GM03348 (cell line): ENCODE data around the gene CLDN19.
"Not testable (repeated sequence)": the region's sequence is repeated elsewhere in the genome, so short reads cannot be mapped to it uniquely, and the experiment has no call there.

Source experiments
- DNase-seq: peaks from one replicate; pipeline ENCODE4 v3.0.0; 2012; ENCODE audit warnings: low spot score

CLDN19 gene

GRCh38 chr1:42759114-42759513, 19.1 kb upstream of the CLDN19 start:
- DNase-seq, result no peak

GRCh38 chr1:42758641-42759040, 18.6 kb upstream of the CLDN19 start:
- no peak for DNase-seq

- DNase-seq, result no peak
Measured at GRCh38 chr1:42757892-42758275, 17.8 kb upstream of the CLDN19 start.

- peak; percentile 78 for DNase-seq
Measured at GRCh38 chr1:42756956-42757891, 17.2 kb upstream of the CLDN19 start.

- peak; percentile 69 for DNase-seq
Measured at GRCh38 chr1:42753070-42753469, 13.0 kb upstream of the CLDN19 start.

GRCh38 chr1:42752284-42752683, 12.2 kb upstream of the CLDN19 start:
- DNase-seq, result no peak

- DNase-seq, result not testable (repeated sequence)
Measured at GRCh38 chr1:42751511-42752070, 11.6 kb upstream of the CLDN19 start.

GRCh38 chr1:42750041-42750440, 10.0 kb upstream of the CLDN19 start:
- no peak for DNase-seq

- DNase-seq, result no peak
Measured at GRCh38 chr1:42748461-42749410, 8.7 kb upstream of the CLDN19 start.

GRCh38 chr1:42748021-42748420, 8.0 kb upstream of the CLDN19 start:
- no peak for DNase-seq

- peak; percentile 47 for DNase-seq
Measured at GRCh38 chr1:42747125-42747524, 7.1 kb upstream of the CLDN19 start.

GRCh38 chr1:42746436-42747105, 6.5 kb upstream of the CLDN19 start:
- DNase-seq, result no peak

- DNase-seq, result no peak
Measured at GRCh38 chr1:42745851-42746250, 5.8 kb upstream of the CLDN19 start.

- DNase-seq, result no peak
Measured at GRCh38 chr1:42744148-42744413, 4.0 kb upstream of the CLDN19 start.

- DNase-seq, result no peak
Measured at GRCh38 chr1:42743317-42744147, 3.5 kb upstream of the CLDN19 start.

- no peak for DNase-seq
Measured at GRCh38 chr1:42742617-42743316, 2.7 kb upstream of the CLDN19 start.

- no peak for DNase-seq
Measured at GRCh38 chr1:42742141-42742540, 2.1 kb upstream of the CLDN19 start.

GRCh38 chr1:42741706-42742105, 1.7 kb upstream of the CLDN19 start:
- no peak for DNase-seq

- no peak for DNase-seq
Measured at GRCh38 chr1:42740851-42741580, 980 bp upstream of the CLDN19 start.

GRCh38 chr1:42738678-42739226, 1.3 kb downstream of the CLDN19 start:
- no peak for DNase-seq
